22Rv1 (cell line): ENCODE results near the gene SALL4.

Source experiments
- CTCF ChIP-seq: fragments of 450-650 bp; IDR thresholded peaks from 2 replicates; pipeline ENCODE4 v1.5.1; 2017; ENCODE audit warnings: mild to moderate bottlenecking
- ZFX ChIP-seq: fragments of 450-650 bp; IDR thresholded peaks from 2 replicates; pipeline ENCODE4 v1.6.1; 2017; ENCODE audit warnings: antibody characterized with exemption, borderline replicate concordance

GRCh38 chr20:51750037-51750769, 52.1 kb downstream of the SALL4 start:
- TF ChIP-seq CTCF (no peak), ZFX (no peak)
